Coronary artery (tissue), 2 donors: Measurements from ENCODE around the gene LRRC8D.
"Not testable (repeated sequence)": the region's sequence is repeated elsewhere in the genome, so short reads cannot be mapped to it uniquely, and the experiment has no call there.

ENCODE experiments used
- DNase-seq: peaks from one replicate; pipeline ENCODE4 v3.0.0-alpha.2; 2017; ENCODE audit warnings: low spot score
- H3K27ac ChIP-seq, 2 donors: fragments of 200-600 bp; sonication (generic); one replicate each; pipeline ENCODE4 v1.5.1; 2016 to 2019
- H3K4me3 ChIP-seq: fragments of 200-600 bp; sonication (generic); 2 replicates; pipeline ENCODE4 v1.5.1; 2016; ENCODE audit warnings: mild to moderate bottlenecking, moderate library complexity
- CTCF ChIP-seq: fragments of 200-600 bp; sonication (generic); IDR thresholded peaks from one replicate; pipeline ENCODE4 v1.5.1; 2019; ENCODE audit warnings: antibody characterized with exemption

Gene LRRC8D

DNA sequence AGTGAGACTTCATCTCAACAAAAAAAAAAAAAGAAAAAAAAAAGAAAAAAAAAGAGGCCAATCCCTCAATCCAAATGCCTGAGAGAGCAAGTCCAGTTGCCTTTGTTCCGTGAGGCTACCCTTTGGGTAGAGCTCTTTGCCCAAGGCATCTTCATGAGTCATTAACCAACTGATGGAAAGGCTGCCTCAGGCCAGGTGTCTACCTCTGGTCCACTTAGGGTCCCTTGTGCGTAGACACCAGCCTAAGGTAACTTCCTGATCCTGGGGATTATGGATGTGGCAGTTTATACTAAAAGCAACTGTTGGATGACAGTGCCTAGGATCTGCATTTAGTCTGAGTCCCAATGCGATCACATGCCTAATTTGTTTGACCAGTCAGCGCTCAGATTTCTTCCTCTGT is 153.4 kb downstream of the LRRC8D start:
- no peak for DNase-seq
- Histone ChIP-seq H3K27ac (no peak overlapping the region), H3K4me3 (no peak overlapping the region)
- no peak for TF ChIP-seq CTCF

DNA sequence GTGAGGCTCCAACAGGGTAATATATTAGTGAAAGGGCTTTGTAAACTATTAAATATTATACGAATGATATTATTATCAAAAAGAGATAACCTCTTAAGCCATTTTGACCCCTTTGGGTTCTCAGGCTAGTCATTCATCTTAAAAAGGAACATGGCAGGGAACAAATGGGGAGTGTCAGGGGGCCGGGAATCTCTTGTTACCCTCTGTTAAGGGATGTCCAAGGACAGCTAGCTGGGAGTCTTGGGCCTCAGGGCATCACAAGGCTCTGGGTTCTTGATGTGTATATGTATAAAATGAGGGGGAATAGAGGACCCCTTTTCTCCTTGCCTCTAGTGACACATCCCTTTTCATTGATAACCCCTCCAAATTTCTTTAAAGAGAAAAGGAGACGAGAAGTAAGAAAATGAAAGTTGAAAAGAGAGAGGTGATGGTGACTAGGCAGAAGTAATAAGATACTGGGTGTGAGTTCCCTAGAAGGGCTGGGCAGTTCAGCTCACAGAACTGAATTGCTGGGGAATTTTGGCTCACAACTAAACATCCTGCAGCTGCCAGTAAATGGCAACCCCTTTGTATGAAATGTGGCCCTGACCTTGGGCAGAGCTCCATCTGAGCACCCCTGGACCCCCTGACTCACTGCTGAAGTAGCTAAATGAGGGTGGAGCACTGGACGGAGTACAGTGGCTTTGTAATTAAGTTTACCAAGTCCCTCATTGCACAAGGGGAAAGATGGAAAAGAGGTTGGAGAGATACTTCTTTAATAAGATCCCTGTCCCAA is 154.1 kb downstream of the LRRC8D start:
- no peak for DNase-seq
- TF ChIP-seq CTCF: no peak
- no peak overlapping the region for H3K4me3 ChIP-seq
- peak overlapping the region in 1 of 2 donors; percentile 25 for H3K27ac ChIP-seq

GRCh38 chr1:89975540-89976125 is 154.8 kb downstream of the LRRC8D start:
- no peak overlapping the region for H3K4me3 ChIP-seq
- no peak overlapping the region for H3K27ac ChIP-seq
- no peak for TF ChIP-seq CTCF

DNA sequence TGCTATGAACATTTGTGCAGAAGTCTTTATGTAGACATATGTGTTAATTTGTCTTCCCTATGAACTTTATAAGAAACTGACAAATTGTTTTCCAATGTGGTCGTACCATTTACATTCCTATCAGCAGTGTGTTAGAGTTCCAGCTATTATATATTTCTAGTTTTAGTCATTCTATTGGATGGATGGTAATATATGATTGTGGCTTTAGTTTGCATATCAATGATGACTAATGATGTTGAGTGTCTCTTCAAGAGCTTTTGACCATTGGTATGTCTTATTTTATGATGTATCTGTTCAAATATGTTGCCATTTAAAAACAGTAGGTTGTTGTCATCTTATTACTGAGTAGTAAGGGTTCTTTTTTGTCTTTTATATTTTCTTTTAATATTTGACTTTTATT is 157.9 kb downstream of the LRRC8D start:
- Histone ChIP-seq H3K4me3 (no peak overlapping the region), H3K27ac (no peak overlapping the region)
- DNase-seq: no peak
- no peak for TF ChIP-seq CTCF

More at GRCh38 chr1:89975540-89976125, 154.8 kb downstream of the LRRC8D start:
- no peak for DNase-seq

GRCh38 chr1:89980605-89981004 is 159.8 kb downstream of the LRRC8D start:
- Histone ChIP-seq H3K27ac (no peak overlapping the region), H3K4me3 (no peak overlapping the region)
- TF ChIP-seq CTCF: no peak
- no peak for DNase-seq

DNA sequence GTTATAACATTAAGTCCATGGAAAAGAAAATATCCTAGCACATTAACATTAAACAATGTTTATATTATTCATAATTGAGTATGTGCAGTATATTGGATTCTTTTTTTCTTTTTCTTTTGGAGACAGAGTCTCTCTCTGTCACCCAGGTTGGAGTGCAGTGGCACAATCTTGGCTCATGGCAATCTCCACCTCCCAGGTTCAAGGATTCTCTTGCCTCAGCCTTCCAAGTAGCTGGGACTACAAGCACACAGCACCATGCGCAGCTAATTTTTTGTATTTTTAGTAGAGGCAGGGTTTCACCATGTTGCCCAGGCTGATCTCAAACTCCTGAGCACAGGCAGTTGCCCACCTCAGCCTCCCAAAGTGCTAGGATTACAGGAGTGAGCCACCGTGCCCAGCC is 162.0 kb downstream of the LRRC8D start:
- not testable (repeated sequence) for H3K27ac ChIP-seq, H3K4me3 ChIP-seq, DNase-seq

DNA sequence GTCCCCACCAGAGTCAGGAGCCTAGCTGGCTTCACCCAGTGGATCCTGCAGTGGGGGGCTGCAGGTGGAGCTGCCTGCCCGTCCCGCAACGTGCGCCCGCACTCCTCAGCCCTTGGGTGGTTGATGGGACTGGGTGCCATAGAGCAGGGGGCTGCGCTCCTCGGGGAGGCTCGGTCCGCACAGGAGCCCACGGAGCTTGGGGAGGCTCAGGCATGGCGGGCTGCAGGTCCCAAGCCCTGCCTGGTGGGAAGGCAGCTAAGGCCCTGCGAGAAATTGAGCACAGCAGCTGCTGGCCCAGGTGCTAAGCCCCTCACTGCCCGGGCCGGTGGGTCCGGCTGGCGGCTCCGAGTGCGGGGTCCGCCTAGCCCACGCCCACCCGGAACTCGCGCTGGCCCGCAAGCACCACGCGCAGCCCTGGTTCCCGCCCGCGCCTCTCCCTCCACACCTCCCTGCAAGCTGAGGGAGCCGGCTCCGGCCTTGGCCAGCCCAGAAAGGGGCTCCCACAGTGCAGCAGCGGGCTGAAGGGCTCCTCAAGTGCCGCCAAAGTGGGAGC is 163.8 kb downstream of the LRRC8D start:
- DNase-seq, H3K27ac ChIP-seq, H3K4me3 ChIP-seq: not testable (repeated sequence)

DNA sequence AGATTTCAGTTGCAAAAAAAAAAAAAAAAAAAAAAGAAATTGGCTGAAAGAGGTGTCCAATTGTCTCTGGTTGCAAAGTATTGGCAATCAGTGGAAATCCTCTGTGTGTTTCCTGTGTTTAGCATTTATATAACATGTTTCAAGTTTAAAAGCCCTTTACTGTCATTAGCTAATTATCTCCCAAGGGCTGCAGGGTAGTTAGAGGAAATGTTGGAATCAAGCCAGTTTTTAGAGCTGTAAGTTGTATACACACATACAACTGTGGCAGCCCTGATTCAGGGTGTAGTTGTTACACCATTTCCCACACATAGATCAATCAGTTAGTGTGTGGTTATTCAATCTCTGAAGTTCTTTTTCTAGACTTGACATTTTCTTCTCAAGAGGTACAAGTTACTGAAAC is 165.2 kb downstream of the LRRC8D start:
- Histone ChIP-seq H3K27ac (no peak overlapping the region), H3K4me3 (no peak overlapping the region)
- no peak for TF ChIP-seq CTCF
- DNase-seq: no peak
